GM19240 (cell line): ENCODE measurements around the gene RNF41.
"Not testable (repeated sequence)": the region's sequence is repeated elsewhere in the genome, so short reads cannot be mapped to it uniquely, and the experiment has no call there.

ENCODE experiments used
- DNase-seq: peaks from one replicate; pipeline ENCODE4 v3.0.0; 2011; ENCODE audit warnings: low spot score; ENCODE audit not compliant: insufficient read length

RNF41 gene

GRCh38 chr12:56221757-56222530, at the start of gene RNF41:
TSS of gene RNF41 (minus strand) at chr12:56221922. CDS start at chr12:56214047, 7,875 bp downstream.
- peak; percentile 99 for DNase-seq

DNA sequence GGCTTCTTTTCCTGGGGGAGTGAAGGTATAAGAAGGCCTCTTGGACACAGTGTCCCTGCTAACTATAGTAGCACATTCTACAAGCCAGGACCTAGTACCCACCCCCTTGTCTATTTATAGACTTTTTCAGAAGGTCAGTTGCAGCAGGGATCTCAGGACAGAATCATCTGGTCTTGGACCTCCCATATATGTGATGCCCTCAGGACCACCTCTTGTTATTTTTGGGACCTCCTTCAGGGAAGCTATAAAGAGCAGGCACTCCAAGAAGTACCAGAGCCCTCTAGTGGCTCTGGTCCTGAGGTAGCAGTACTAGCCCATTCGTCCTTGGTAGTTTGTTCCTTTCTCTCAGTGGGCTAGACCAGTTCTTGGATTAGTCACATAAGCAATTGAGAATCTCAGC, 49.3 kb upstream of the RNF41 start:
- no peak for DNase-seq

GRCh38 chr12:56267443-56268071, 45.8 kb upstream of the RNF41 start:
- no peak for DNase-seq

- DNase-seq, result peak; percentile 92
Observed at GRCh38 chr12:56266693-56267442, 45.1 kb upstream of the RNF41 start, which contains the start of gene COQ10A. TSS of gene COQ10A (plus strand) at chr12:56266942. CDS start at chr12:56267119, 177 bp downstream.

DNA sequence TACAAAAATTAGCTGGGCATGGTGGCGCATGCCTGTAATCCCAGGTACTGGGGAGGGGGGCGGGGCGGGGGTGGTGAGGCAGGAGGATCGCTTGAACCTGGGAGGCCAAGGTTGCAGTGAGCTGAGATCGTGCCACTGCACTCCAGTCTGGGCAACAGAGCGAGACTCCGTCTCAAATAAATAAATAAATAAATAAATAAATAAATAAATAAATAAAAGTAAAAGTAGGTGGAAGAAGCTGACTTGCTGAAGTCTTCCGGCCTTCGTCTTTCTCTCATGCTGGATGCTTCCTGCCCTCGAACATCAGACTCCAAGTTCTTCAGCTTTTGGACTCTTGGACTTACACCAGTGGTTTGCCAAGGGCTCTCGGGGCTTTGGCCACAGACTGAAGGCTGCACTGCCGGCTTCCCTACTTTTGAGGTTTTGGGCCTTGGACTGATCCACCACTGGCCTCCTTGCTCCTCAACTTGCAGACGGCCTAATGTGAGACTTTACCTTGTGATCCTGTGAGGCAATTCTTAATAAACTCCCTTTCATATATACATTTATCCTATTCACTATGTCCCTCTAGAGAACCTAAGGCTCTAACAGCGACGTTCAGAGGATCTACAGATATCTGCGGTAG, 44.5 kb upstream of the RNF41 start:
- DNase-seq, result not testable (repeated sequence)

DNA sequence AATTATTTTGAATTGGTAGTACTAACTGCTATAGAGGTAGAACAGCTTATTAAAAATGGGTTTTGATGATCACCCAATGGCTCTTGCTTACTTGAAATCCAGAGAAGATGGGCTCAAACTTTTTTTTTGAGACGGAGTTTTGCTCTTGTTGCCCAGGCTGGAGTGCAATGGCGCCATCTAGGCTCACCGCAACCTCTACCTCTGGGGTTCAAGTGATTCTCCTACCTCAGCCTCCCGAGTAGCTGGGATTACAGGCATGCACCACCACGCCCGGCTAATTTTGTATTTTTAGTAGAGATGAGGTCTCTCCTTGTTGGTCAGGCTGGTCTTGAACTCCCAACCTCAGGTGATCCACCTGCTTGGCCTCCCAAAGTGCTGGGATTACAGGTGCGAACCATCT, 41.2 kb upstream of the RNF41 start:
- not testable (repeated sequence) for DNase-seq

- no peak for DNase-seq
Observed at GRCh38 chr12:56261503-56262232, 39.9 kb upstream of the RNF41 start.

- no peak for DNase-seq
Observed at GRCh38 chr12:56260921-56261320, 39.2 kb upstream of the RNF41 start.

- no peak for DNase-seq
Observed at GRCh38 chr12:56260380-56260779, 38.7 kb upstream of the RNF41 start.

DNA sequence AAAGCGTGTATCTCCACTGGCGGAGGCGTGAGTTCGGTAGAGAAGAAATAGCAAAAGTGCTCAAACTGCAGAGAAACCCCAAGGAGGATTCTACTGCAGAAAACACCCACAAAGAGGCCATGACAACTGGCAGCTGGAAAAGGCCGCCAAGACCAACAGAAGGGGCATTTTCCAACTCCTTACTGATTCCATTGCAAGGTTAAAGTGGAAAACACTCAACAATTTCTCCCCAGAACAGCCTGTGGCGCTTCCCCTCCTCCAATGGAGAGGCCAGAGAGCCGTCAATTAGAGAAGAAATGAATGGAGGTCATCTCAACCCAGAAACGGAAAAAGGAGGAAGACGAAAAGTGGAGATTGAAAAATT, 37.1 kb upstream of the RNF41 start:
- no peak for DNase-seq

DNA sequence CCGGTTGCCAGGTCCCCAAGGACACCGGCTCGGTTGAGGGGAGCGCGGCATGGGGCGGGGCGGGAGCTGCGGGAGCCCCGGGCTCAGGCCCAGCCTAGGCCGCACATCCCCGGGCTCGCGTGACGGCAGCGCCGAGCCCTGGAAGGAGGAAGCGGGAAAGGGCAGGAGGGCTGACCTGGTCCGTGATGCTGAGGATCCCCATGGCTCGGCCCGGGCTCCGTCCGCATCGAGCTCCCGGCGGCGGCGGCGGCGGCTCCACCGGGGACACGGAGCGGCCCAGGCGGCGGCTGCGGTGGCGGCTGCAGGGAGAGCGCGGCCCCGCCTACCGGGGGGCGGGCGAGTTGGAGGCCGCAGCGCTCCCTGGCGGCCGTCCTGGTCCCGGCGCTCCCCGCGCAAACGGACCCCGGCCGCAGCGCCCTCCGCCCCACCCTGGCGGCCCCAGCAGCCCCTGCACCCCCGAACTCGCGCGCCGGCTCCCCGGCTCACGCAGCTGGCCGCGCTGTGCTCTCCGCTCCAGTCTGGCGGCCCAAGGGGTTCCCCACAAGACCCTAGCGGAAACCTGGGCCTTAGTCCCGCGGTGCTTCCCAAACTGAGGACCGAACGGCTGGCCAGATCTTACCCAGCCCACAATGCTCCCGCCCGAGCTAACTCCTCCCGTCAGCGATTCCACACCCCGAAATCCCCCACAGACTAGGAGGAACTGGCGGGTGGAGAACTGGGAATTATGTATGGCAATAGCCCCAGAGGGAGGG, 36.5 kb upstream of the RNF41 start, which contains the start of gene ANKRD52:
TSS of gene ANKRD52 (minus strand) at position 317 of the 752 bp plus-strand sequence. CDS start at position 202, 115 bp downstream.
- peak; percentile 83 for DNase-seq

DNA sequence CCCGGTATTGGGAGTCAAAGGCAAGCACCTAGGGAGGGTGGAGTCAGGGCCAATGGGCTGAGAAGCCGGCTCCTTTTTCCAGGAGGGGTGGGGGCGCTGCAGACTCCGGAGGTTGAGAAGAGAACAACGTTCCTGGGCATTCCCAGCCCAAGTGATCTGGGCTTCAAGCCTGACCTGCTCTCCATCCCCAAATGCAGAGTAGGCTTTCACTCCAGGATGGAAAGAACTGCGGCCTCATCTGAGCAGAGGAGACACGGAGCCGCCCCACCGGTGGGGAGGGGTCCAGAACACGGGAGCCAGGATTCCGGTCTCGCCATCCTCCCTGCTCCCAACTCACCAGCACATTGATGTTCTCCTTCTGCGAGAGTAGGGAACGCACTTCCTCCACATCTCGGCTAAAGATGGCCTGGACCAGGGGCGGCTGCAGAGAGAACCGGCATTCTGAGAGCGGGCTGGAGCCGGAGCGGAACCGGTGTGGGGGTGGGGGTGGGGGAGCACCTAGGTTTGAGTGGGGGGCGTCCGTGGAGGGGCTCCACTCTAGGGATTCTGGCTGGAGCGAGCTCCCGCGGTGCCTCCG, 35.9 kb upstream of the RNF41 start:
- no peak for DNase-seq

GRCh38 chr12:56257071-56257470, 35.3 kb upstream of the RNF41 start:
- DNase-seq, result no peak

- no peak for DNase-seq
Observed at GRCh38 chr12:56256326-56256960, 34.7 kb upstream of the RNF41 start.

DNA sequence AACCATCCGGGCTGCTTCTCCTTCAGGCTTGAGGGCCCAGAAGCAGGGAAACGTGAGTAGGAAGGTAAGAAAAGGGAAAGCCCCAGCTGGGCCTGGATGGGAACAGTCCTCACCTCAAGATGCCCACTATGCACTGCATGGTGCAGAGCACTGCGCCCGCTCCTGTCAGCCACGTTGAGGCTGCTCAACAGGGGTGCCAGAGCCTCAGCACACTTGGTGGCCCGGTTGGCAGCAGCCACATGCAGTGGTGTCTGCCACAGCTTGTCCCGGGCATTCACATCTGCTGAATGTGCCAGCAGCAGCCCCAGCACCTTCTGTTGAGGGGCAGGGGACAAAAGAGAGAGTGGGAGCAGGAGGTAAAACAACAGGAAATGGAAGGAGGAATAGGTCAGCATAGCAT, 33.9 kb upstream of the RNF41 start:
- DNase-seq, result no peak

GRCh38 chr12:56253091-56253490, 31.4 kb upstream of the RNF41 start:
- no peak for DNase-seq

- no peak for DNase-seq
Observed at GRCh38 chr12:56252649-56253048, 30.9 kb upstream of the RNF41 start.

DNA sequence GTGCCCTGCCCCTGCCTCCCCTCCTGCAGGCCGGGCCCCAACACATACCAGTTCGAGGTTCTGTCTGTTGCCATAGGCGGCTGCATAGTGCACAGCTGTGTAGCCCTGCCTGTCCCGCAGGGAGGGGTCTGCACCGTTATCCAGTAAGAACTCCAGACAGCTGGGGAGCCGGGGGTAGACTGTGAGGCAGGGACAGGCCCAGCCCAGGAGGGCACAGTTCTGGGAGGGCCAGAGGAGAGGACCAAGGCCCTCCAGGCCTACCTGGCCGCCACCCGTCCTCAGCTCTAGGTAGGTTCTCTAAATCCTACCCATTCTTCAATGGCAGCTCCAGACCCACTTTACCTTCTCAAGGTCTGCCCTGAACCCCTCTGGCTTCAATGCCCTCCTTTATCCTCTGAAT, 27.0 kb upstream of the RNF41 start:
- no peak for DNase-seq

- no peak for DNase-seq
Observed at GRCh38 chr12:56247923-56248322, 26.2 kb upstream of the RNF41 start.
